DOHH2 (cell line): ENCODE results near the gene ZNF792.
A peak's percentile ranks its signal among the peaks of the same experiment; 100 is the strongest.

Experiments
- H3F3A ChIP-seq: fragments of 200-600 bp; sonication (generic), shearing (Covaris generic); 2 replicates; pipeline ENCODE4 v1.6.0; 2016; ENCODE audit warnings: antibody characterized with exemption, mild to moderate bottlenecking; ENCODE audit not compliant: control insufficient read depth, insufficient read depth
- H3K27ac ChIP-seq: fragments of 200-600 bp; sonication (generic); 2 replicates; pipeline ENCODE4 v1.5.1; 2014; ENCODE audit warnings: low read depth, mild to moderate bottlenecking, low read length, moderate library complexity
- H3K27me3 ChIP-seq: fragments of 200-600 bp; sonication (generic); 2 replicates; pipeline ENCODE4 v1.6.1; 2014; ENCODE audit warnings: mild to moderate bottlenecking, low read length, mixed read lengths; ENCODE audit not compliant: control insufficient read depth
- H3K36me3 ChIP-seq: fragments of 200-600 bp; sonication (generic); 2 replicates; pipeline ENCODE4 v1.6.1; 2014; ENCODE audit warnings: mild to moderate bottlenecking, low read length, moderate library complexity, mixed read lengths; ENCODE audit not compliant: control insufficient read depth
- H3K4me1 ChIP-seq: fragments of 200-600 bp; sonication (generic); 2 replicates; pipeline ENCODE4 v1.6.1; 2014; ENCODE audit warnings: mild to moderate bottlenecking, low read length, mixed read lengths; ENCODE audit not compliant: control insufficient read depth
- H3K4me2 ChIP-seq: fragments of 200-600 bp; sonication (generic); 2 replicates; pipeline ENCODE4 v1.6.0; 2014; ENCODE audit warnings: mild to moderate bottlenecking, low read length, moderate library complexity
- H3K4me3 ChIP-seq: fragments of 200-600 bp; sonication (generic); 2 replicates; pipeline ENCODE4 v1.5.1; 2014; ENCODE audit warnings: mild to moderate bottlenecking, low read length, mixed read lengths
- H3K79me2 ChIP-seq: fragments of 200-600 bp; sonication (generic); 2 replicates; pipeline ENCODE4 v1.6.1; 2014; ENCODE audit warnings: mild to moderate bottlenecking, low read length, mixed read lengths; ENCODE audit not compliant: control insufficient read depth
- H3K9me2 ChIP-seq: fragments of 200-600 bp; sonication (generic); replicated peaks from 2 replicates; pipeline ENCODE4 v1.6.1; 2014; ENCODE audit warnings: mild to moderate bottlenecking, low read length, mixed read lengths; ENCODE audit not compliant: control insufficient read depth
- H3K9me3 ChIP-seq: fragments of 200-600 bp; sonication (generic); 2 replicates; pipeline ENCODE4 v1.6.1; 2014; ENCODE audit warnings: antibody characterized with exemption, low read length, mixed read lengths; ENCODE audit not compliant: control insufficient read depth, insufficient read depth
- H4K20me1 ChIP-seq: fragments of 200-600 bp; sonication (generic); 2 replicates; pipeline ENCODE4 v1.6.0; 2014; ENCODE audit warnings: low read depth, mild to moderate bottlenecking, antibody characterized with exemption, low read length, moderate library complexity; ENCODE audit not compliant: control insufficient read depth, insufficient read depth
- EZH2phosphoT487 ChIP-seq: fragments of 200-600 bp; sonication (generic); IDR thresholded peaks from 2 replicates; pipeline ENCODE4 v1.6.1; 2017; ENCODE audit warnings: borderline replicate concordance, mild to moderate bottlenecking, antibody characterized with exemption, low read length, moderate library complexity, mixed read lengths
- TF ChIP-seq, protein P1 (sequence below): fragments of 200-600 bp; sonication (generic); IDR thresholded peaks from one replicate; pipeline ENCODE4 v1.5.1; 2014; ENCODE audit warnings: antibody characterized with exemption, mild to moderate bottlenecking, low read depth, low read length; ENCODE audit not compliant: poor library complexity, severe bottlenecking

Gene ZNF792

DNA sequence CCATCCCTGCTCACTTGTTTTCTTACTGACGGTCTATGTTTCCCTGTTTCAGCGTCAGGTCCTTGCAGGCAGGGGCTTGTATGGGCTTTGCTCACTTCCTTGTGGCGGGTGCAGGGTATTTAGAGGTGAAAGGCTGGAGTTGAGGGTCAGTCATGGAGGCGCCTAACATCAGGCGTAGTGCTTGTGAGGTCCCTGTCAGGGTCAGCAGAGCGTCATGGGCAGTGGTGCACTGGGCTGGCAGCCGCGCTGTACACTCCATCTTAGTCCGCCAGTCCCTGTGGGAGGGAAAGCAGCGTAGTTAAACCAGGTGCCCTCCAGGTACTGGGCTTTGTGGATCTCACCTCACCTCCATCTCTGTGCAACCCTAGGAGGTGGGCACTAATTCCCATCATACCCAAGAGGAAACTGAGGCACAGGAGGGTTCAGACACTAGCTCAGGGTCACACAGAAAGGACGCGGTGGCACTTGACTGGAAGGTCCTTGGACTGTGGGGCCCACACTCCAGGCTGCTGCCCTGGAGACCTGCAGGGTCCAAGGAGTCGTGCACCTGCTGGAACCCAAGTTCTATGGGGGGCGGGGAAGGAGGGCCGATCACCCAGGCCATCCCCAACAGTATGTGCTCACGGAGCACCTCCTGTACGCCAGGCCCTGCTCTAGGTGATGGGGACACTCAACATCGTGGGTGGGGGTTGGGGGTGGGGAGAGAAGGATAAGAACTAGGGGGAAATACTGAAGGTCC, 40.7 kb upstream of the ZNF792 start:
- peaks cover 71% of the 10 kb centered on the region for H3K36me3 ChIP-seq
- TF ChIP-seq, protein P1, sequence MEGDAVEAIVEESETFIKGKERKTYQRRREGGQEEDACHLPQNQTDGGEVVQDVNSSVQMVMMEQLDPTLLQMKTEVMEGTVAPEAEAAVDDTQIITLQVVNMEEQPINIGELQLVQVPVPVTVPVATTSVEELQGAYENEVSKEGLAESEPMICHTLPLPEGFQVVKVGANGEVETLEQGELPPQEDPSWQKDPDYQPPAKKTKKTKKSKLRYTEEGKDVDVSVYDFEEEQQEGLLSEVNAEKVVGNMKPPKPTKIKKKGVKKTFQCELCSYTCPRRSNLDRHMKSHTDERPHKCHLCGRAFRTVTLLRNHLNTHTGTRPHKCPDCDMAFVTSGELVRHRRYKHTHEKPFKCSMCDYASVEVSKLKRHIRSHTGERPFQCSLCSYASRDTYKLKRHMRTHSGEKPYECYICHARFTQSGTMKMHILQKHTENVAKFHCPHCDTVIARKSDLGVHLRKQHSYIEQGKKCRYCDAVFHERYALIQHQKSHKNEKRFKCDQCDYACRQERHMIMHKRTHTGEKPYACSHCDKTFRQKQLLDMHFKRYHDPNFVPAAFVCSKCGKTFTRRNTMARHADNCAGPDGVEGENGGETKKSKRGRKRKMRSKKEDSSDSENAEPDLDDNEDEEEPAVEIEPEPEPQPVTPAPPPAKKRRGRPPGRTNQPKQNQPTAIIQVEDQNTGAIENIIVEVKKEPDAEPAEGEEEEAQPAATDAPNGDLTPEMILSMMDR, result no peak
- TF ChIP-seq EZH2phosphoT487, result no peak
- no peaks in the 10 kb centered on the region for H3K27me3 ChIP-seq
- no peak overlapping the region for H3K4me3 ChIP-seq
- H3F3A ChIP-seq, result peaks cover 9% of the 10 kb centered on the region; the same call in 1 of the 2 replicates
- no peak overlapping the region for H3K27ac ChIP-seq
- H3K79me2 ChIP-seq, result peaks cover 73% of the 10 kb centered on the region
- peaks cover 32% of the 10 kb centered on the region for H3K4me1 ChIP-seq
- H3K9me3 ChIP-seq, result no peaks in the 10 kb centered on the region
- peaks cover 26% of the 10 kb centered on the region for H4K20me1 ChIP-seq
- H3K9me2 ChIP-seq, result no peaks in the 10 kb centered on the region
- no peak overlapping the region for H3K4me2 ChIP-seq

DNA sequence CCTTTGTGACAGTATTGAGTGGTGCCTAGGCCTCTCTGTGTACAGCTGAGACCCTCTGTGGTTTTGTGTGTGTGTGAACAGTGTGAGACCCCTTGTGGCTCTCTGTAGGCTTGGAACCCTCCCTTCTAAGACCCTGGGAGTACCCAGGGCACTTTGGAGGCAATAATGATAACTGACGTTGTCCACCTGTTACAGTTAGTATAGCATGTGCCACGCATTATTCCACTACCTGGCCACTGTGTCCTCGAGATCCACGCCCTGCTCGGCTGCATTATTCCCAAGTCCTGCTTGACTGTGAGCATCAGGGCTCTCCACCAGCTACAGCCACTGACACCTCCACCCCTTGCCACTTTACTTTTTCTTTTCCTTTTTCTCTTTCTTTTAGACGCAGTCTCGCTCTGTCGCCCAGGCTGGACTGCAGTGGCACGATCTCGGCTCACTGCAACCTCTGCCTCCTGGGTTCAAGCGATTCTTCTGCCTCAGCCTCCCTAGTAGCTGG, 38.1 kb upstream of the ZNF792 start:
- H3K4me2 ChIP-seq, result peak overlapping the region; percentile 92
- peak overlapping the region; percentile 78; the same call in 1 of the 2 replicates for H3K27ac ChIP-seq
- H3K27me3 ChIP-seq, result no peaks in the 10 kb centered on the region
- H3F3A ChIP-seq, result peaks cover 16% of the 10 kb centered on the region
- no peaks in the 10 kb centered on the region for H3K9me2 ChIP-seq
- no peak for TF ChIP-seq EZH2phosphoT487
- TF ChIP-seq, protein P1, result no peak
- peaks cover 60% of the 10 kb centered on the region for H3K36me3 ChIP-seq
- peaks cover 76% of the 10 kb centered on the region for H3K79me2 ChIP-seq
- H3K9me3 ChIP-seq, result no peaks in the 10 kb centered on the region
- peak overlapping the region; percentile 96 for H3K4me3 ChIP-seq
- H4K20me1 ChIP-seq, result peaks cover 26% of the 10 kb centered on the region
- H3K4me1 ChIP-seq, result peaks cover 57% of the 10 kb centered on the region

DNA sequence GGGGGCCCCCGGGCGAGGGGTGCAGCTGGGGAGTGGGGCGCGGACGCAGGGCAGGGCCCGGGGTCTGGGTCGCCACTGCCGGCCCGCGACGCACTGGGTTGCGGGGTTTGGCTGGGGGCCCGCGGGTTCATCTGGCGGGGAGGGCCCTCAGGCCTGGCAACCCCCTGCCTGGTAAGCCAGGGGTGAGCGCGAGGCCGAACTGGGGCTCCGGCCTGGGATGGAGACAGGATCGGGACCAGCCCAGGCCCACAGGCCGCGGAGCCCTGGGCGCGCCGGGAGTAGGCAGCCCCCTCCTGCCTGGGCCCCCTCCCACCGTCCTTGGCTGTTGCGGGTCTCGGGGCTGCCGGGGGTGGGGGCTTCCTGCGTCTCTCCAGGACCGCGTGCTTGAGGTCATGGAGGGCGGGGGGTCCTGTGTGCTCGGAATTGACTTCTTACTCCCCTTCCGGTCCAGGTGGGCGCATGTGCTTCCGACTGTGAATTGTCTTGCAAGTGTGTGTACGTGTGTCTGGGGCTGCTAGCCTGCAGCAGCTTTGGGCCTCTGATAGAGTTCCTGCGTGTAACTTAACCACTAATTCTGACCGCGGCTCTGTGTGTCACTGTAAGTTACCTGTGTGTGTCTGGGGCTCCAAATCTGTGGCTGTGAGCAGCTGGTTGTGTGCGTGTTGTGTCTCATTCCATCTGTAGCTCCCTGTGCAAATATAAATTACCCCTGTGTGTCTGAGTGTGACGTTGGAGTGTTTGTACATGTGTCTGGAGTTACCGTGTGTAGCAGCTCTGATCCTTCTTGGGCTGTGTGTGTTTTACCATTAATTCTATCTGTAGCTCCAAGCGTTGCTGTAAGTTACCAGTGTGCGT, 36.8 kb upstream of the ZNF792 start:
- Histone ChIP-seq H3K27me3 (no peaks in the 10 kb centered on the region), H3K36me3 (peaks cover 49% of the 10 kb centered on the region), H3K4me1 (peaks cover 62% of the 10 kb centered on the region), H3F3A (peaks cover 19% of the 10 kb centered on the region), H3K9me2 (no peaks in the 10 kb centered on the region), H4K20me1 (peaks cover 26% of the 10 kb centered on the region), H3K9me3 (no peaks in the 10 kb centered on the region), H3K79me2 (peaks cover 64% of the 10 kb centered on the region), H3K4me3 (peak overlapping the region; percentile 96), H3K27ac (peak overlapping the region; percentile 78), H3K4me2 (peak overlapping the region; percentile 92)
- TF ChIP-seq, protein P1, result no peak
- TF ChIP-seq EZH2phosphoT487, result no peak
